Stromal cell of bone marrow (primary cell): ENCODE results near the gene RPS18.
"Not testable (repeated sequence)": the region's sequence is repeated elsewhere in the genome, so short reads cannot be mapped to it uniquely, and the experiment has no call there.

Experiments
- DNase-seq: peaks from one replicate; pipeline ENCODE4 v3.0.0-alpha.2; 2012; ENCODE audit warnings: low read depth

RPS18 gene

GRCh38 chr6:33271468-33272274 is at the start of gene RPS18, which contains the start of gene VPS52:
Gene RPS18, plus strand, starts transcription at chr6:33272075. Its CDS starts 45 bp downstream, at chr6:33272120.
Gene VPS52, minus strand, starts transcription at chr6:33271876. Its CDS starts 201 bp downstream, at chr6:33271675.
- peak; percentile 98 for DNase-seq

GRCh38 chr6:33226503-33227120 is 45.3 kb upstream of the RPS18 start:
- DNase-seq: not testable (repeated sequence)

- DNase-seq: no peak
Observed at GRCh38 chr6:33235221-33235634, 36.6 kb upstream of the RPS18 start.

- DNase-seq: no peak
Observed at GRCh38 chr6:33236328-33236727, 35.5 kb upstream of the RPS18 start.

GRCh38 chr6:33236852-33237251 is 35.0 kb upstream of the RPS18 start:
- DNase-seq: no peak

- DNase-seq: no peak
Observed at GRCh38 chr6:33237741-33238140, 34.1 kb upstream of the RPS18 start.

GRCh38 chr6:33241968-33242367 is 29.9 kb upstream of the RPS18 start:
- no peak for DNase-seq

- no peak for DNase-seq
Observed at GRCh38 chr6:33243476-33243875, 28.4 kb upstream of the RPS18 start.

- DNase-seq: peak; percentile 72
Observed at GRCh38 chr6:33247977-33248642, 23.8 kb upstream of the RPS18 start.

GRCh38 chr6:33248643-33248931 is 23.3 kb upstream of the RPS18 start:
- DNase-seq: no peak

- peak; percentile 99 for DNase-seq
Observed at GRCh38 chr6:33248932-33249731, 22.7 kb upstream of the RPS18 start.

- peak; percentile 86 for DNase-seq
Observed at GRCh38 chr6:33249732-33250630, 21.9 kb upstream of the RPS18 start.

GRCh38 chr6:33250731-33251130 is 21.1 kb upstream of the RPS18 start:
- no peak for DNase-seq

- no peak for DNase-seq
Observed at GRCh38 chr6:33251395-33252012, 20.4 kb upstream of the RPS18 start.

GRCh38 chr6:33252759-33253158 is 19.1 kb upstream of the RPS18 start:
- no peak for DNase-seq

GRCh38 chr6:33254591-33254990 is 17.3 kb upstream of the RPS18 start:
- no peak for DNase-seq

- no peak for DNase-seq
Observed at GRCh38 chr6:33259032-33259431, 12.8 kb upstream of the RPS18 start.

GRCh38 chr6:33262490-33262889 is 9.4 kb upstream of the RPS18 start:
- DNase-seq: not testable (repeated sequence)

- no peak for DNase-seq
Observed at GRCh38 chr6:33264015-33264414, 7.9 kb upstream of the RPS18 start.

GRCh38 chr6:33271117-33271467 is 783 bp upstream of the RPS18 start:
- no peak for DNase-seq
